ENCODE data around the gene TIGAR.

The TIGAR gene, protein sequence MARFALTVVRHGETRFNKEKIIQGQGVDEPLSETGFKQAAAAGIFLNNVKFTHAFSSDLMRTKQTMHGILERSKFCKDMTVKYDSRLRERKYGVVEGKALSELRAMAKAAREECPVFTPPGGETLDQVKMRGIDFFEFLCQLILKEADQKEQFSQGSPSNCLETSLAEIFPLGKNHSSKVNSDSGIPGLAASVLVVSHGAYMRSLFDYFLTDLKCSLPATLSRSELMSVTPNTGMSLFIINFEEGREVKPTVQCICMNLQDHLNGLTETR

DNA sequence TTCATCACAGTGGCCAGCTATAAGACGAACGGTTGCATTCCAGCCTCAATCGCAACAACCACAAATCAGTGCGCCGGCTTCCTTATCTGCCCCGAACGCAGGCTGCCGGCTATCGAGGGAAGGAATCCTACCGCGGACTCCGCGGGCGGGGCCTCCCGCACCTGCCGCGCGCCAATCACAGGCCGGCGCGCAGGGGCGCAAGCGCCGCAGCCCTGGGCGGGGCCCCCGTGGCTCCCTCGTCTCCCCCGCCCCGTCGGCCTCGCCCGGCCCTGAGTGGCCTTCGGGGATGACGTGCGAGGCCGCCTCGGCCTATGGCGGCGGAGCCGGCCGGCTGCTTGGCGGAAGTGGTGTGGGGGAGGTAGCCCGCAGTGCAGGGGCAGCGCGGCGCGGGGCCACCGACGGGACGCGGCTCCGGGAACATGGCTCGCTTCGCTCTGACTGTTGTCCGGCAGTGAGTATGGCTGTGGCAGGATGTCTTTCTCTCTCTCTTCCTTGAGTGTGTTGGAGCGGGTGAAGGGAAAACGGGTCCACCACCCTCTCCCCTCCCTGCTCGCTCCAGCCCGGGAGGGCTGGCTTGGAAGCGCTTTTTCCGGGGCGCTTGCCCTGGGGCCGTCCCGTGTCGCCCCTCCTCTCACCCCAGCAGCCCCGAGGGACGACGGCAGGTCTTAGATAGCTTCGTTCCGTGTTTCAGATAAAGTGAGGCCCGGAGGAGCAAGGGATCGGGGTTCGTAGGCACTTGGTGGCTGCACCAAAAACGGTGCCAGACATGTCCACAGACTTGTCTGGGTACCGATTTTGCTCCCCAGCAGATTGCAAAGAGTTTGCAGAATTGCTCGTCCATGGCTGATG lies at the start of gene TIGAR:
TSS of gene TIGAR (plus strand) at position 361 of the 849 bp plus-strand sequence. CDS start at position 420, 59 bp downstream.
- DNase-seq, result peak; percentile 73

DNA sequence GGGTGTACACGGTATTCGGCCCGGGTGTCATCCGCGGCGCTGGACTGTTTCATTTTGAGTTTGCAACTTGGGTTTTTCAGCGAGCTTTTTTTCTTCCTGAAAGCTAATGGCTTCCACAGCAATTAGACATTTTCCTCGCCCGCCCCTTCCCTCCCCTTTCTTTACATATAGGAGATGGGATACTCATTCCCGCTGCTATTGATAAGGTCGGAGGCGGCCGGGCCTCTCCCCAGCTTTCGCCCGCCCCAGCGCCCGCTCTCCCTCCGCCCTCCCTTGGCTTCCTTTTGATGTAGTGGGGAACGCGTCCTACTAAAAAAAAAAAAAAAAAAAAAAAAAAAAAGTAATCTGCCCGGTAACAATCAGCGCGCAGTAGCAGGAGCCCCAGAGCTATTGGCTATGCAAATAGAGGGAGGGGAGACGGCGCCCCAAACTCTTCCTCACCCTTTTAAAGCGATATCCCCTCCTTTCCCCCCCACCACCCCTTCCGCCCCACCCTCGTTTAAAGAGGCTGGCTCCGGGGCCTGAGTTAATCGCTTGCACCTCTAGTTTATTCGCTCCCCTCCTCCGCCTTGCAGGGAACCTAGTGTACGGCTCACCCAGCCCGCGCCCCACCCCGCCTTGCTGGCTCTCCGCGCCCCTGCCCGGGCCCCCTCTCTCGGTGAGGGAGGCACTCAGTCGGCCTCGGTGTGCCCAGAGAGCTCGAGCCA lies 49.1 kb upstream of the TIGAR start:
- DNase-seq, result no peak

DNA sequence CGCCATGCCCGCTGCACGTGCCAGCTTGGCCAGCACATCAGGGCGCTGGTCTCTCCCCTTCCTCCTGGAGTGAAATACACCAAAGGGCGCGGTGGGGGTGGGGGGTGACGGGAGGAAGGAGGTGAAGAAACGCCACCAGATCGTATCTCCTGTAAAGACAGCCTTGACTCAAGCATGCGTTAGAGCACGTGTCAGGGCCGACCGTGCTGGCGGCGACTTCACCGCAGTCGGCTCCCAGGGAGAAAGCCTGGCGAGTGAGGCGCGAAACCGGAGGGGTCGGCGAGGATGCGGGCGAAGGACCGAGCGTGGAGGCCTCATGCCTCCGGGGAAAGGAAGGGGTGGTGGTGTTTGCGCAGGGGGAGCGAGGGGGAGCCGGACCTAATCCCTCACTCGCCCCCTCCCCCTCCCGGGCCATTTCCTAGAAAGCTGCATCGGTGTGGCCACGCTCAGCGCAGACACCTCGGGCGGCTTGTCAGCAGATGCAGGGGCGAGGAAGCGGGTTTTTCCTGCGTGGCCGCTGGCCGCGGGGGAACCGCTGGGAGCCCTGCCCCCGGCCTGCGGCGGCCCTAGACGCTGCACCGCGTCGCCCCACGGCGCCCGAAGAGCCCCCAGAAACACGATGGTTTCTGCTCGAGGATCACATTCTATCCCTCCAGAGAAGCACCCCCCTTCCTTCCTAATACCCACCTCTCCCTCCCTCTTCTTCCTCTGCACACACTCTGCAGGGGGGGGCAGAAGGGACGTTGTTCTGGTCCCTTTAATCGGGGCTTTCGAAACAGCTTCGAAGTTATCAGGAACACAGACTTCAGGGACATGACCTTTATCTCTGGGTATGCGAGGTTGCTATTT lies 48.4 kb upstream of the TIGAR start:
- no peak for DNase-seq

GRCh38 chr12:4273273-4273651 lies 47.8 kb upstream of the TIGAR start:
- DNase-seq, result no peak

DNA sequence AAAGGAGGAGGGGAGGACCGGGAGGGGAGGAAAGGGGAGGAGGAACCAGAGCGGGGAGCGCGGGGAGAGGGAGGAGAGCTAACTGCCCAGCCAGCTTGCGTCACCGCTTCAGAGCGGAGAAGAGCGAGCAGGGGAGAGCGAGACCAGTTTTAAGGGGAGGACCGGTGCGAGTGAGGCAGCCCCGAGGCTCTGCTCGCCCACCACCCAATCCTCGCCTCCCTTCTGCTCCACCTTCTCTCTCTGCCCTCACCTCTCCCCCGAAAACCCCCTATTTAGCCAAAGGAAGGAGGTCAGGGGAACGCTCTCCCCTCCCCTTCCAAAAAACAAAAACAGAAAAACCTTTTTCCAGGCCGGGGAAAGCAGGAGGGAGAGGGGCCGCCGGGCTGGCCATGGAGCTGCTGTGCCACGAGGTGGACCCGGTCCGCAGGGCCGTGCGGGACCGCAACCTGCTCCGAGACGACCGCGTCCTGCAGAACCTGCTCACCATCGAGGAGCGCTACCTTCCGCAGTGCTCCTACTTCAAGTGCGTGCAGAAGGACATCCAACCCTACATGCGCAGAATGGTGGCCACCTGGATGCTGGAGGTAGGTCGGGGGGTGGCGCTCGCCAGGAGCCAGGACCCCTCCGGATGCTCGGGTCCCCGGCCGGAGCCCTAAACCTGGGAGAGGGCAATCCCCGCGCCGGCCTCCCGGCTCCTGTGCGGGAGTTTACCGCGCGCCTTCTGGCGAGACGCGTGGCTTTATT lies 47.2 kb upstream of the TIGAR start, which contains the start of gene CCND2:
TSS of gene CCND2 (plus strand) at position 111 of the 744 bp plus-strand sequence. CDS start at position 390, 279 bp downstream.
- no peak for DNase-seq

- no peak for DNase-seq
These were observed 46.5 kb upstream of the TIGAR start for GRCh38 chr12:4274396-4275015.

DNA sequence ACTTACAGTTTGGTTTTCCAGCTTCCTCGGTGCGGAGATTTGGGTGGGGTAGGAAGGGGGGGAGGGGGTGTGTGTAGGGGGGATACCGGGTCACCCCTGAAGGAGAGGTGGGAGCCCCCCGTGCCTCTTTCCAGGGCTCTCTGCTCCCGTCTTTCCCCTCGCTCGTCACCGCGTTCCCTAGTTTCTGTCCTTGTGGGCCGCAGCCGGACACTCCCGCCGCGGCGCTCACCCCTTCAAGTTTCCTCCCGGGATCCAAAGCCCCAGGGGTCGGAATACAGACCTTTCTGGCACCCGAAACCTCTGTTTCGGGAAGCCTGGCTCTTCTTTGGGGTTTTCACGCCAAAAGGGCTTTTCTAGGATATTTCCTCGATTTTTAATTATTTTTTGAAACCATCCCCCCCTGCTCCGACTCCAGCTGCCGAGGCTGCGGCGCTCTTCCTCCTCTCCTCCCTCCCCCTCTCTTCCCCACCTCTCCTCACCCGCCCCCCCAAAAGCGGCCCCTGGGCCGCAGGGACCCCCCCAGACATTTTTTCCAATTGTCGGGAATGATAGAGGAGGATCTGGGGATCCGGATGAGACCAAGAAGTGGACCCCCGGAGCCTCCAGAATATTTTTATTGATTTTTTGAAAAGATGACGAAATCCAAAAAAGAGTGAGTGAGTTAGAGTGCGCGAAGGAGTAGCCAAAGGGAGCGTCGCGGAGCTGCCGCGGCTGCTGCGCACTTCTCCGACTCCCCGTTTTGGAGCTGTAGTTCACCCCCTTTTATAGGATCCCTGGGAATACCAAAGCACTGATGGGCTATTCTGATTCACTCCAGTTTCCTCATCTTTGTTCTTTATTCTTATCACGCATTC lies 45.8 kb upstream of the TIGAR start:
- DNase-seq, result no peak

- no peak for DNase-seq
These were observed 45.1 kb upstream of the TIGAR start for GRCh38 chr12:4275870-4276301.

DNA sequence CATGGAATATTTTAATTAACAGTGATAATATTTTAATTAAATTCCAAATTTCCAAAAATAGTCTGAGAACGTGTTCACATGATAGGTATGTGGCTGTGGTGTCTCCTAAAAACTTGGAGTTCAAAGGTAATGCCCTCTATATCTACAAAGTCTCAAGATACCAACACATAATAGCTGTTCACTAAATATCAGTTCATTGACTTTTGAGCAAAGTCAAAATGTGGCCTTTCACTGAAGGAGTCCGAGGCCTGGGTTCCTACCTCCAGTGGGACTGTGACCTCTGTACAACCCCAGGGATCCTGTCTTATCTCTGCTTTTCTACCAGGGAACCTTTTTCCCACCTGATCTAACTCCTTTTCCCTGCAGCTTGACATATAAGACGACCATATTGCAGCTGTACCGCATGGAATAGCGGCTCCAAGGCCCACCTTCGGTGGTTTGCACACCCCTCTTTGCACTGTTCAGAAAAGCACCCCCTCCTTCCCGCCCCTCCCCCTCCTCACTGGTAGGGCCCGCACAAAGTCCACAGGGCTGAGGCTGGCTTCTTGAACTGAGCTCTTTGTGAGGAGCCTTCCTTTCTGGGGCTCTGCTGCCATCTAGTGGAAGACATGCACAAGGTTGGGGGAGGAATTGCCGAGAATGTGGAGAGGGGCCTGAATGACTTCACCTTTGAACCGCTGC lies 44.3 kb upstream of the TIGAR start:
- DNase-seq, result peak; percentile 20

DNA sequence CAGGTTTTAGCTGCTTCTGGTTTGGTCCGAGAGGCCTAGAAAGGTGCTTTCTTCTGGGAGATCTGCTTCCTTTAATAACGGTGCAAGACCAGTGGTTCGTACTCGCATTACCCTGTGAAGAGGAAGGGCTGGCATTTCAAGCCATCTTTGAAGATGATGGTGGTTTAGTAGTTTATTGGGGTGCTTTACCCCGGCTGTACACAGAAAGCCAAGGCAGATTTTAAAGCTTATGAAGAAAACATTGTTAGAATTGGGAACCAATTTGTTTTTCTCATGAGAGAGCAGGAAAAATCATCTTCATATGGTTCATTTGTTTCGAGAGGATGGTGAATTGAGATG lies 43.8 kb upstream of the TIGAR start:
- no peak for DNase-seq

DNA sequence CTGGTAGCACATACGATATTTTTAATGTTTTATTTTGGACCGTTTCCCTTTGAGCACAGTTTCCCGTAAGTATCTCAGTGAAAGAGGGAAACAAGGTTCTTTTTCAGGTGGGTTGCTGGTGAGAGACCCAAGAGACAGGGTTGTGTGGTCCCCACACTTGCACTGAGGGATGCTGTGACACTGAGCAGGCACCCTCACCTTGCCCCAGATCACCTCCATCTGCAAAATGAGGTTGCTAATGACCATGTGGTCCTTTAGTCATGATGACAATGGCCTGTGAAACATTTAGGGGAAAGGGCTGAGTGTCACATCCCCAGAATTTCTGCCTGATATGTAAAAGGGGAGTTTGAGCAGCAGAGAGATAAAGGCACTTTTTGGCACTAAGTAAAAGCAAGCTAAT lies 43.2 kb upstream of the TIGAR start:
- DNase-seq, result no peak

- no peak for DNase-seq
These were observed 42.5 kb upstream of the TIGAR start for GRCh38 chr12:4278329-4279197.

- DNase-seq, result no peak
These were observed 41.8 kb upstream of the TIGAR start for GRCh38 chr12:4279198-4279690.

DNA sequence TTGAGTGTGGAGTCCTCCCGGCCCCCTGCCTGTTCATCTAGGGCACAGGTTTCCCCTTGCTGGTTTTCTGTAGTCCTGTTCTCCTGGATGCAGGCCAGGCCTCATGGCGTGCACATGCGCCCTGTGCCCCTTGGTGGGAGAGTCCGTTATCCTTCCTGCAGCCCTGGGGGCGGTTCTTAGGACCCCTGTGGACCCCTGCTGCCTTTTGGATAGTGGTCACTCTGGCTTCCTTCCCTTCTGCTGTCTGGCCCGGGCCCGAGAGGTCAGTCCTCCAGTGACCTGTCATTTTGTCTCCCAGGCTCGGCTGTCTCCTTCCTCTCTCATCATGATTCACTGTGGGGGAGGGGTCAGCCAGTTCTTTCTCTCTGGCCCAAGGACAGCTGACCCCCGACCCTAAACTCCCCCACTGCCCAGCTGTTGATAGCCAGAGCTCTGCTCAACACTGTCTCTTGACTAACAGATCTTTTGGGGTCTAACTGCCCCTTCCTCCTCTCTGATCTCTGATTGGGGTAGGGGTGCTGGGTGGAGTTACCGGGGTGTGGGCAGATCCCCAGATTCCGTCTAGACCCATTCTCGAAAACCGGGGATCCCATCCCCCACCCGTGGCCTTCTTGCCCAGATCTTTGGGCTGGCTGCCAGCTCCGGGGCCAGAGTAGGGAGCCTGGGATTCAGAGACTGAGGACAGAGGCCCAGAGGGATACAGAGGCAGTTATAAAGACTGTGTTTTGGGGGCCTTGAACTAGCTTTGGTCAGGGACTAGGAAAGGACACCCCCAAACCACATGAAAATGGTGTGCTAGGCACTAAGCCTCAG lies 40.5 kb upstream of the TIGAR start:
- no peak for DNase-seq

- DNase-seq, result no peak
These were observed 39.8 kb upstream of the TIGAR start for GRCh38 chr12:4281173-4281654.

DNA sequence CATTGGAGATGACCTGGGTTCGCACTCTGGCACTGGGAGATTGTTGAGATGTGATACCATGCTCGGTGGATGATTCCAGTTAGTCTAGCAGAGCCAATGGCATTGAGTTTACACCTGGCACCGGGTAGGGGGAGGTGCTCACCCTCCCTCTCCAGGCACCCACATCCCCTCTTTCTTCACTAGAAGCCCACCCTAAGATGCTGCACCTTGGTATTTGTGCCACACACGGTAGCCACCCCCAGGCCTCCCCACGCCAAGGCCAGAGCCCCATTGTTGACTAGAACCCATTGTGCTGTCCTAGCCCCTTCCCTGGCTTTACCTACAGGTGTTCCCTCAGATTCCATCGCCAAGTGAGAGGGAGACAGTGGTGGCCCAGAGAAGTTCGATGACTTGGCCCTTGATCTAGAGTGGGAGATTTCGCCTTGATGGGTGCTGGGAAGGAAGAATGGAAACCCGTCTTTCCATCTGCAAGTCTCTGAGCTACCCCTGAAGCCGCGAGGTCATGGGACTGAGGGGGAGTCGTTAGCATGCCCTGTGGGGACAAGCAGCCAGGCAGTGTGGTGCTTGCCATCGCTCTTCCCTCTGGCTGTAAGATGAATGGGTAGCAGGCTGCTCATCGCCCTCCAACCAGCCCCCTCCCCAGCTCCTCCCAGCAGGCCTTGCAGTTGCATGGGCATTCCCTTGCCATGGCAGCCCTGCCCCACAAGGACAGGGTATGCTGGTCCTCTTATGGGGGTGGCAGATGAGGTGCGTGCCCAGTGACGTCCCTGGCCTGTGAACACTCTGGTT lies 38.7 kb upstream of the TIGAR start:
- DNase-seq, result no peak

Data from COR-L47 (cell line).